Measurements from ENCODE around the gene GATA5. TPM values are rescaled to one million over a fixed set of nuclear protein-coding genes. Genes with fewer than 3 reads are reported as not detected.

Gene GATA5
- total RNA-seq, 1 donor from 2014 or later: not detected

DNA sequence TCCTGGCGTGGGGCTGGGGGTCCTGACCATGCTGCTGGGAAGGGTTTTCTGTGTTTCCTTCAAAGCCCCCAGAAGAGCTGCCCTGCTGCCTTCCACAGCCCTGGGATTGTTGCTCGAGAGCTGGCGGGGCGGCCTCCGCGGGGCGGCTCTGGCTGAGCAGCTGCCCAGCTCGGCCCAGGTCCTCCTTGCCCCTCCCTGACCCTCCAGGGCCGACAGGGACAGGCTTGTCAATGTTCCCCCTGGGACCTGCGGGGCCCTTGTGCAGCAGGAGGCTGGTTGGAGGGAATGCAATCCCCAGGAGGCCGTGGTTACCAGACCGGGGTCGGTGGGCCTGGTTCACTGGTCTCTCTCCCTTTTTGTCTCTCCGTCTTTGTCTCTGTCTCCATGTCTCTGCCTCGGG, 19.9 kb downstream of the GATA5 start:
- no peaks in the 10 kb centered on the region for H3K27me3 Mint-ChIP-seq (ENCODE audit: unreplicated experiment)
- DNase-seq (ENCODE audit: extremely low spot score, unreplicated experiment): no peak
- TF ChIP-seq, protein P1, sequence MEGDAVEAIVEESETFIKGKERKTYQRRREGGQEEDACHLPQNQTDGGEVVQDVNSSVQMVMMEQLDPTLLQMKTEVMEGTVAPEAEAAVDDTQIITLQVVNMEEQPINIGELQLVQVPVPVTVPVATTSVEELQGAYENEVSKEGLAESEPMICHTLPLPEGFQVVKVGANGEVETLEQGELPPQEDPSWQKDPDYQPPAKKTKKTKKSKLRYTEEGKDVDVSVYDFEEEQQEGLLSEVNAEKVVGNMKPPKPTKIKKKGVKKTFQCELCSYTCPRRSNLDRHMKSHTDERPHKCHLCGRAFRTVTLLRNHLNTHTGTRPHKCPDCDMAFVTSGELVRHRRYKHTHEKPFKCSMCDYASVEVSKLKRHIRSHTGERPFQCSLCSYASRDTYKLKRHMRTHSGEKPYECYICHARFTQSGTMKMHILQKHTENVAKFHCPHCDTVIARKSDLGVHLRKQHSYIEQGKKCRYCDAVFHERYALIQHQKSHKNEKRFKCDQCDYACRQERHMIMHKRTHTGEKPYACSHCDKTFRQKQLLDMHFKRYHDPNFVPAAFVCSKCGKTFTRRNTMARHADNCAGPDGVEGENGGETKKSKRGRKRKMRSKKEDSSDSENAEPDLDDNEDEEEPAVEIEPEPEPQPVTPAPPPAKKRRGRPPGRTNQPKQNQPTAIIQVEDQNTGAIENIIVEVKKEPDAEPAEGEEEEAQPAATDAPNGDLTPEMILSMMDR (IDR thresholded peaks at IDR 0.05): no peak
- H3K36me3 Mint-ChIP-seq (ENCODE audit: unreplicated experiment): no peaks in the 10 kb centered on the region
- H3K4me1 Mint-ChIP-seq (ENCODE audit: unreplicated experiment): no peaks in the 10 kb centered on the region
- H3K4me3 Mint-ChIP-seq (ENCODE audit: unreplicated experiment): no peak overlapping the region
- no peaks in the 10 kb centered on the region for H3K9me3 Mint-ChIP-seq (ENCODE audit: unreplicated experiment)
- H3K27ac Mint-ChIP-seq (ENCODE audit: unreplicated experiment): no peak overlapping the region

DNA sequence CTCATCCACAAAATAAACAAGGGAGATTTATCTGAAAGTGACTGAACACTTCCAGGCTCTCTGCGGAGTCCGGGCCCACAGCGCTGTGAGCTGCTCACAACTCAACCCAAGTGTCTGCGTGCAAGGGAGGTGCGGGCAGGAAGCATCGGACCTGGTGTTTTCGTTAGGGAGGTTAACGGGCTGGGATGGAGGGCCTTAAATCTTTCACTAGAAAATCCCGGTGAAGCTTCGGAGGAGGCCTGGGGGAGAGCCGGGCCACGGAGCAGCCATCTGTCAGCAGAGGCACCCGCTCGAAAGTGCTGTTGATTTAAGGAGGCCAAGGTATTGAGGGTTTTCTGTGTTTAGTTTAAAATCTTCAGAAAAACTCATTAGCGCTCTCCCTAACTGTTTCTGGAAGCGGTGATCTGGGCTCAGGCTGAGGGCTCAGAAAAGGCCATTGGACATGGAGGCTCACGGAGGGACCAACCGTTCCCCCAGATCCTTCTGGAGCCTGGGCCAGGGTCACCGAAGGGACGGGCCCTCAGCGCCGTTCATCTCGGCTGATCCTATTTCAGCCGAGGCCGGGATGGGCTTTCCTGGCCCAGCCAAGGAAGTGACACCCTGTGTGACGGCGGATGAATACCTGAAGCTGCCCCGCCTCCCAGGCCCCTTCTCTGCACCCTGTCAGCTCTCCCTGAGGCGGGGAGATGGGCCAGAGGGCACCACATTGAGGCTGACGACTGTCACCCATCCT, 20.7 kb downstream of the GATA5 start:
- H3K4me1 Mint-ChIP-seq (ENCODE audit: unreplicated experiment): no peaks in the 10 kb centered on the region
- H3K27ac Mint-ChIP-seq (ENCODE audit: unreplicated experiment): no peak overlapping the region
- TF ChIP-seq, protein P1 (IDR thresholded peaks at IDR 0.05): no peak
- H3K4me3 Mint-ChIP-seq (ENCODE audit: unreplicated experiment): no peak overlapping the region
- H3K27me3 Mint-ChIP-seq (ENCODE audit: unreplicated experiment): no peaks in the 10 kb centered on the region
- DNase-seq (ENCODE audit: extremely low spot score, unreplicated experiment): no peak
- H3K9me3 Mint-ChIP-seq (ENCODE audit: unreplicated experiment): no peaks in the 10 kb centered on the region
- H3K36me3 Mint-ChIP-seq (ENCODE audit: unreplicated experiment): no peaks in the 10 kb centered on the region

DNA sequence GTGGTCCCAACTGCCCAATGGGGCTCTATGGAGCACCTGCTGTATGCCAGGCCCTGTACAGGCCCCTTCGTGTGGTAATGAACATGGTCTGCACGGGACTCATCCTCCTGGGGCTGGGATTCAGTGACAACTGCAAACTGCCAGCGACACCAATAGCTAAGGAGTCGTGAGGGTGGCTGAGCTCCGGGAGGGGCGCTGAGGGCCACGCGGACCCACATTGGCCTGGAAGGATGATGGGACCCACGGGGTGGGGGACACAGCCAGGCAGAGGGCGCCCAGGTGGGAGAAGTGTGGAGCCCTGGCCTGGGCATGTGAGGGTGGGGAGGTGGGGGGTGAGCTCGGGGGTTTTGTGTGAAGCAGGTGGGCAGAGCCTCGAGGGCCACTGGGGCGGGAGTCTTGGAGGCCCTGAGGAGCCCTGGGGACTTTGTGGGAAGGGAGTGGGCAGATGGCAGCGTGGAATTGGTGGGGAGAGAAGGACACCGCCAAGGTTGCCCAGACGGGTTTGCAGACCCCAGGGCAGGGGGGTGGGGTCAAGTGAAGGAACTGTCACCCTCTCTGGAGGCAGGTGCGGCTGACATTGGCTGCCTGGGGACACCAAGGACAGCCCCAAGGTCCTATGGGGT, 22.5 kb downstream of the GATA5 start:
- Mint-ChIP-seq H3K27me3 (ENCODE audit: unreplicated experiment) (peaks cover 5% of the 10 kb centered on the region), H3K36me3 (ENCODE audit: unreplicated experiment) (no peaks in the 10 kb centered on the region), H3K4me3 (ENCODE audit: unreplicated experiment) (no peak overlapping the region), H3K27ac (ENCODE audit: unreplicated experiment) (no peak overlapping the region), H3K4me1 (ENCODE audit: unreplicated experiment) (no peaks in the 10 kb centered on the region), H3K9me3 (ENCODE audit: unreplicated experiment) (no peaks in the 10 kb centered on the region)
- no peak for DNase-seq (ENCODE audit: extremely low spot score, unreplicated experiment)
- TF ChIP-seq, protein P1 (IDR thresholded peaks at IDR 0.05): no peak

DNA sequence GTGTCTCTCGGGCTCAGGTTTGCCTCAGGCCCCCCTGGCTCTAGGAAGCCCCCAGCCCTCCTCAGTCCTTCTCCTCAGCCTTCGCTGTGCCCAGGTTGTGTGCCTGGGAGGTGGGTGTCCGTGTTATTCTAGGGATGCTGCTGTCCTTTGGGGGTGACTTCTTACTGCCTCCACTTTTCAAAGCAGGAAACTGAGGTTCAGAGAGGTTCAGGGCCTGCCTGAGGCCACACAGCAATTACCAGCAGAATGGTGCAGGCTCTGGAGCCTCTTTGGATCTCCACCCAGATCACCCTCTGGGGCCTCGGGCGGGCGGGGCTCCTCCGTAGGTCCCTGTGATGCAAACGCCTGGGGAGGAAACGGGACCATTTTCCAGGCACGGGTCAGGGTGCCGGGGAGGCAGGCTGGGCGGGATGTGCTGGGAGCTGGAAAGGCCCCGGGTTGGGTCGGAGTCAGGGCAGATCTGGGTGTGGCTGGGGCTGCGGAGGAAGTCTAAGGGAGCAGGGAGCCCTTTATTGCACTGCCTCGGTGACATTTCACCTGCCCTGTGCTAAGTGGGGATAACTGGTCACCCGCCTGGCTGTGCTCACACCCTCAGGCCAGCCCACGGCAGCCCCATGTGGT, 23.2 kb downstream of the GATA5 start:
- TF ChIP-seq, protein P1 (IDR thresholded peaks at IDR 0.05): no peak
- H3K27ac Mint-ChIP-seq (ENCODE audit: unreplicated experiment): no peak overlapping the region
- DNase-seq (ENCODE audit: extremely low spot score, unreplicated experiment): no peak
- H3K27me3 Mint-ChIP-seq (ENCODE audit: unreplicated experiment): peaks cover 5% of the 10 kb centered on the region
- no peaks in the 10 kb centered on the region for H3K9me3 Mint-ChIP-seq (ENCODE audit: unreplicated experiment)
- H3K36me3 Mint-ChIP-seq (ENCODE audit: unreplicated experiment): no peaks in the 10 kb centered on the region
- H3K4me3 Mint-ChIP-seq (ENCODE audit: unreplicated experiment): no peak overlapping the region
- no peaks in the 10 kb centered on the region for H3K4me1 Mint-ChIP-seq (ENCODE audit: unreplicated experiment)

DNA sequence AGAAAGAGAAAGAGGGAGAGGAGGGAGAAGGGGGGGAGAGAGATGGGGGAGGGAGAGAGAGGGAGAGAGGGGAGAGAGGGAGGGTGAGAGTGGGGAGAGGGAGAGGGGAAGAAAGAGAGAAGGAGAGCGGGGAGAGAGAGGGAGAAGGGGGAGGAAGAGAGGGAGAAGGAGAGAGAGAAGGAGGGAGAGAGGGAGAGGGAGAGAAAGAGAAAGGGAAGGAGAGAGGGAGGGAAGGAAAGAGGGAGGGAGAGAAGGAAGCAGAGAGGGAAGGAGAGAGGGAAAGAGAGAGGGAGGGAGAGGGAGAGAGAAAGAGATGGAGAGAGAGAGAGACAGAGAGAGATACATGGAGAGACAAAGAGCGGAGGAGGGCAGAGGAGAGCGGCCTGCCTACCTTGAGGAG, 23.8 kb downstream of the GATA5 start:
- Mint-ChIP-seq H3K27me3 (ENCODE audit: unreplicated experiment) (peaks cover 5% of the 10 kb centered on the region), H3K27ac (ENCODE audit: unreplicated experiment) (no peak overlapping the region), H3K4me3 (ENCODE audit: unreplicated experiment) (no peak overlapping the region), H3K36me3 (ENCODE audit: unreplicated experiment) (no peaks in the 10 kb centered on the region), H3K4me1 (ENCODE audit: unreplicated experiment) (no peaks in the 10 kb centered on the region), H3K9me3 (ENCODE audit: unreplicated experiment) (no peaks in the 10 kb centered on the region)
- no peak for DNase-seq (ENCODE audit: extremely low spot score, unreplicated experiment)
- TF ChIP-seq, protein P1 (IDR thresholded peaks at IDR 0.05): no peak

Measured in osteocyte (in vitro differentiated cells).